Heart right ventricle (tissue), 16 donors: Measurements from ENCODE around the gene BAD. TPM values are rescaled to one million over a fixed set of nuclear protein-coding genes. Genes with fewer than 3 reads are reported as not detected.

Source experiments
- ATAC-seq, 8 donors: fragments of 200-7000 bp; cut with Tn5 transposase; one replicate each; pipeline ENCODE4 v1.9.1; 2020; ENCODE audit warnings: mild to moderate bottlenecking in 8 of 8, moderate library complexity in 8 of 8, moderate number of reproducible peaks in 1 of 8
- DNase-seq, 2 donors: peaks; one replicate each; pipeline ENCODE4 v3.0.0-alpha.2; 2020
- H3K27ac ChIP-seq, 10 donors: fragments of 200-600 bp; sonication (generic) in 2 of 10; one replicate each; pipeline versions ENCODE4 v1.5.0 to v1.8.0; 2020 to 2022; ENCODE audit warnings: mild to moderate bottlenecking in 3 of 10
- H3K27me3 ChIP-seq, 7 donors: fragments of 200-600 bp; one replicate each; pipeline ENCODE4 v1.8.0; 2021 to 2022; ENCODE audit warnings: mild to moderate bottlenecking in 2 of 7
- H3K36me3 ChIP-seq, 9 donors: fragments of 200-600 bp; sonication (generic) in 1 of 9; one replicate each; pipeline versions ENCODE4 v1.5.0 to v1.8.0; 2020 to 2022; ENCODE audit warnings: mild to moderate bottlenecking in 2 of 9
- H3K4me1 ChIP-seq, 9 donors: fragments of 200-600 bp; sonication (generic) in 1 of 9; one replicate each; pipeline versions ENCODE4 v1.5.0 to v1.8.0; 2020 to 2022; ENCODE audit warnings: mild to moderate bottlenecking in 4 of 9
- H3K4me3 ChIP-seq, 10 donors: fragments of 200-600 bp; sonication (generic) in 2 of 10; one replicate each; pipeline versions ENCODE4 v1.5.0 to v1.8.0; 2020 to 2022; ENCODE audit warnings: mild to moderate bottlenecking in 7 of 10, moderate library complexity in 2 of 10
- H3K9me3 ChIP-seq, 11 donors: fragments of 200-600 bp in 10 of 11; sonication (generic) in 2 of 11; one replicate each; pipeline versions ENCODE4 v1.5.0 to v1.8.0; 2013 to 2022; ENCODE audit warnings: mild to moderate bottlenecking in 2 of 11, control low read depth in 1 of 11, moderate library complexity in 1 of 11
- WGBS, 2 donors: extraction: QIAGEN DNeasy Blood & Tissue Kit; methylation state at CpG; one replicate each; pipeline ENCODE4 v1.1.7; 2013; ENCODE audit warnings: inconsistent platforms in 1 of 2; 5-methylcytosine and 5-hydroxymethylcytosine counted together
- intact Hi-C, 10 donors: fragments of 100-400 bp; cut with DNase I; formaldehyde crosslinking; loops; one replicate each; pipeline versions ENCODE4 v1.11.1 to v1.14.2; 2022
- polyA plus RNA-seq, 2 donors: library from polyadenylated mRNA; stranded (reverse); fragments of 200-250 nt; gene quantifications; one replicate each; pipeline ENCODE4 v1.2.3, GENCODE V29; 2013
- total RNA-seq, 10 donors: library from RNA; stranded (reverse); fragmentation: NEBNext Ultra II Directional in 3 of 10; extraction: Animal tissue kit (Norgen Biotek cat#: 25700) in 3 of 10; gene quantifications; one replicate each; pipeline versions ENCODE4 v1.2.1 to v1.2.4, GENCODE V29; 2021 to 2023
- TF ChIP-seq, protein P1 (sequence below), 9 donors: fragments of 200-600 bp; sonication (generic) in 2 of 9; IDR thresholded peaks; one replicate each; pipeline versions ENCODE4 v1.5.0 to v1.8.0; 2021 to 2022; ENCODE audit warnings: antibody characterized with exemption in 9 of 9, mild to moderate bottlenecking in 5 of 9, moderate library complexity in 1 of 9
- donor health status: Arrhythmogenic right ventricular cardiomyopathy.
- donor health status: ischemic (EF 13 %, LVEDD 7.1; RV severe dilation, severe dysfunction).
- donor health status: healthy with polysubstance abuse.
- donor health status: DM: no; HTN: yes; CAD: no.
- donor health status: DM: no; HTN: no; CAD: no.
- donor health status: ischemic (EF 25% LVEDD 6.9; RV normal size, moderate dysfunction).
- donor health status: ischemic (EF 25% LVEDD 5.7; RV mildly dilated, moderate dysfunction).
- donor health status: healthy.
- donor health status: DM: yes; HTN: yes; CAD: no.
- donor health status: Ischemic cardiomyopathy.
- donor health status: ischemic (EF 35%, LVEDD 5.7; RV mildly dilated, moderate dysfunction).
- donor health status: nonischemic (EF 11% LVEDD 7.7; RV severe dilation, severe dysfunction).
- donor health status: DM: yes; HTN: yes; CAD: no.
- donor health status: PGD.
- donor health status: ischemic (EF 29% LVEDD 5.4; RV normal size, mild dysfunction).
- donor health status: nonischemic (EF 23%, LVEDD 6.1; RV moderate dilation, normal function).

Gene BAD
- total and polyA plus RNA-seq, 12 donors = 40.7 to 106 (median 58.9) TPM

DNA sequence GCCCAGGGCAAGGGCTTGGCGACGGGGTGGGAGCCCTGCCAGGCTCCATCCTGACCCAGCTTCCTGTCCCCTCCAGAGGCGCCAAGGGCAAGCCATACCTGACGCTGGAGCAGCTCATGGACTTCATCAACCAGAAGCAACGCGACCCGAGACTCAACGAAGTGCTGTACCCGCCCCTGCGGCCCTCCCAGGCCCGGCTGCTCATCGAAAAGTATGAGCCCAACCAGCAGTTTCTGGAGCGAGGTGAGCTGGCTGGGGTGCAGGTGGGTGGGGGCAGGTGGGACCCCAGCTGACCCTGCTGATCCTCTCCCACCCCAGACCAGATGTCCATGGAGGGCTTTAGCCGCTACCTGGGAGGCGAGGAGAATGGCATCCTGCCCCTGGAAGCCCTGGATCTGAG, 28.2 kb downstream of the BAD start:
- no peaks in the 10 kb centered on the region for H3K9me3 ChIP-seq
- H3K36me3 ChIP-seq = peaks cover 0 to 72% (median 25%) of the 10 kb centered on the region in 9 donors
- TF ChIP-seq, protein P1, sequence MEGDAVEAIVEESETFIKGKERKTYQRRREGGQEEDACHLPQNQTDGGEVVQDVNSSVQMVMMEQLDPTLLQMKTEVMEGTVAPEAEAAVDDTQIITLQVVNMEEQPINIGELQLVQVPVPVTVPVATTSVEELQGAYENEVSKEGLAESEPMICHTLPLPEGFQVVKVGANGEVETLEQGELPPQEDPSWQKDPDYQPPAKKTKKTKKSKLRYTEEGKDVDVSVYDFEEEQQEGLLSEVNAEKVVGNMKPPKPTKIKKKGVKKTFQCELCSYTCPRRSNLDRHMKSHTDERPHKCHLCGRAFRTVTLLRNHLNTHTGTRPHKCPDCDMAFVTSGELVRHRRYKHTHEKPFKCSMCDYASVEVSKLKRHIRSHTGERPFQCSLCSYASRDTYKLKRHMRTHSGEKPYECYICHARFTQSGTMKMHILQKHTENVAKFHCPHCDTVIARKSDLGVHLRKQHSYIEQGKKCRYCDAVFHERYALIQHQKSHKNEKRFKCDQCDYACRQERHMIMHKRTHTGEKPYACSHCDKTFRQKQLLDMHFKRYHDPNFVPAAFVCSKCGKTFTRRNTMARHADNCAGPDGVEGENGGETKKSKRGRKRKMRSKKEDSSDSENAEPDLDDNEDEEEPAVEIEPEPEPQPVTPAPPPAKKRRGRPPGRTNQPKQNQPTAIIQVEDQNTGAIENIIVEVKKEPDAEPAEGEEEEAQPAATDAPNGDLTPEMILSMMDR (IDR thresholded peaks at IDR 0.05) = no peak
- DNase-seq = no peak
- peaks cover 0 to 28% (median 23%) of the 10 kb centered on the region in 9 donors for H3K4me1 ChIP-seq
- no peak overlapping the region for H3K27ac ChIP-seq
- H3K4me3 ChIP-seq = no peak overlapping the region
- H3K27me3 ChIP-seq = no peaks in the 10 kb centered on the region
- 81 to 90% methylated on average over 15 of the region's 15 CpGs for WGBS, 2 donors
- intact Hi-C loops = no loop called here
- ATAC-seq = no peak

DNA sequence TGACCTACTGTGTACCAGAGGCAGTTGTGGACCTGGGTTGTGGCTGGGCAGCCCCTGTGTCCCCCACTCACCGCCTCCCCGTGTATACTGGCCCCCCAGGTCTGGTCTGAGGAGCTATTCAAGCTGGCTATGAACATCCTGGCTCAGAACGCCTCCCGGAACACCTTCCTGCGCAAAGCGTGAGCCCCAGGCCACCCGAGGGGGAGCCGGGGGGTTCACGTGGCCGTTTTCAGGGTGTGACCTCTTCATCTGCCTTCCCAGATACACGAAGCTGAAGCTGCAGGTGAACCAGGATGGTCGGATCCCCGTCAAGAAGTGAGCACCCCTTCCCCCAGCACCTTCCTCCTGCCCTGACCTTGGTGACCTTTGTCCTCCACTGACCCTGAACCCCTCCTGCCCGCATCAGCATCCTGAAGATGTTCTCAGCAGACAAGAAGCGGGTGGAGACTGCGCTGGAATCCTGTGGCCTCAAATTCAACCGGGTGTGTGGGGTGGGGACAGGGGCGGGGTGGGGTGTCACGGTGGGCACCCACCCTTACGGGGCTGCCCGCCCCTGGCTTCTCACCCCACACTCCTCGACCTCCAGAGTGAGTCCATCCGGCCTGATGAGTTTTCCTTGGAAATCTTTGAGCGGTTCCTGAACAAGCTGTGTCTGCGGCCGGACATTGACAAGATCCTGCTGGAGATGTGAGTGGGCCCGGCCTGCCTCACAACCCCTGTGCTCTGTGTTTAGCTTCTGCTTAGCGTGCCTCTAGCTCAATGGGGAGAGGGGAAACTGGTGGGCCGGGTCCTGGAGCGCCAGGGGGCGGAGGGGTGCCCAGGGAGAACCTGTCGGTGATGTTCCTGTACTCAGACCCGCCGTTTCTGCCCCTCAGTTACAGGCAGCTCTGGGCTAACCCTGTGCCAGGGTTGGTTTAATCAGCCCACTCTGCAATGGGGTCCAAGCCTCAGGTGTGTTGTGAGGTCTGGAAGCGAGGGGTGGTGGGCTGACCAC, 29.0 kb downstream of the BAD start:
- ATAC-seq = no peak

DNA sequence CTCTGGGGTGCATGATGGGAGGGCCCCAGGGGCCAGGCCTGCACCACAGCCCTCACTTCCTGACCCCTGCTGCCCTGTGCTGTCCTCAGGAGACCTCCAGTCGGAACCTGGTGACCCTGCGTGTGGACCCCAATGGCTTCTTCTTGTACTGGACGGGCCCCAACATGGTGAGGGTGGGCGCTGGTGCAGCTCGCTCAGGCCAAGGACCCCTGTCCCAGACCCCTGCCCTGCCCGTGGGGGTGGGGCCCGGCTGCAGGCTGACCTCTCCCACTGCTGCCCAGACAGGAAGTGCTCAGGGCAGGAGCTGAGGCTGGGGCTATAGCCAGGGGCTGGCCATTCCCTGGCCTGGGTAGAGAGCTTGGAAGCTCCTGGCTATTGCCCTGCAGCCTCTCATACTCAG, 30.1 kb downstream of the BAD start:
- Histone ChIP-seq H3K27me3 (no peaks in the 10 kb centered on the region), H3K4me3 (no peak overlapping the region), H3K9me3 (no peaks in the 10 kb centered on the region), H3K4me1 (peaks cover 0 to 39% (median 31%) of the 10 kb centered on the region in 9 donors), H3K36me3 (peaks cover 0 to 52% (median 25%) of the 10 kb centered on the region in 9 donors), H3K27ac (no peak overlapping the region)
- ATAC-seq (no peak), DNase-seq (no peak)
- intact Hi-C loops = loop anchor here in 1 of 10 donors (5.0 kb wide), 1 partner anchor 48 kb away; the partner anchor contains the start of gene CATSPERZ
- 87 to 89% methylated on average over 7 of the region's 7 CpGs for WGBS, 2 donors
- TF ChIP-seq, protein P1 (IDR thresholded peaks at IDR 0.05) = no peak

More for the DNA sequence above, 29.0 kb downstream of the BAD start:
- peaks cover 0 to 36% (median 30%) of the 10 kb centered on the region in 9 donors for H3K4me1 ChIP-seq
- no peak overlapping the region for H3K27ac ChIP-seq
- H3K9me3 ChIP-seq = no peaks in the 10 kb centered on the region
- intact Hi-C loops = no loop called here
- DNase-seq = no peak
- WGBS, 2 donors = 88 to 91% methylated on average over 35 of the region's 35 CpGs
- peaks cover 0 to 63% (median 25%) of the 10 kb centered on the region in 9 donors for H3K36me3 ChIP-seq
- no peaks in the 10 kb centered on the region for H3K27me3 ChIP-seq
- H3K4me3 ChIP-seq = no peak overlapping the region
- TF ChIP-seq, protein P1 (IDR thresholded peaks at IDR 0.05) = no peak

DNA sequence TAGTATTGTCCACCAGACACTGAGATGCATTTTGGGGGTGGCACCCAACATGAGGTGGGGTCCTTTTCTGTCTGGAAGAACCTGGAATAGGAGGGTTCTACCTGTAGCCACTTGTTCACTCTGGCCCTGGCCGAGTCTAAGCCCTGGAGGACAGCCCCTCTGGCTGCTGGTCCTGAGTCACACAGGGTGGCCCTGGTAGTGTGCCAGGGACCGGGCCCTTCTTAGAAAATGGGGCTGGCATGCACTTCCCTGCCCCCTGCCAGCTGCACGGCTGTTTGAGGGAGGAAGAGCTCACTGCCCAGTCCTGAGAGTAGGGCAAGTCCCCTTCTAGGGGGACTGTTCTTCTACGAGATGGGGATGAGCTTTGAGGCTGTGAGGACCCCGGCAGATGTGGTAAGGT, 31.0 kb downstream of the BAD start:
- H3K4me1 ChIP-seq = peaks cover 0 to 39% (median 31%) of the 10 kb centered on the region in 9 donors
- intact Hi-C loops = loop anchor here in 3 of 10 donors (2.0 to 5.0 kb wide), 2 partner anchors 13 to 49 kb away; partner anchors contain the start of gene CATSPERZ (in 1 of the 3)
- TF ChIP-seq, protein P1 (IDR thresholded peaks at IDR 0.05) = no peak
- H3K27me3 ChIP-seq = no peaks in the 10 kb centered on the region
- ATAC-seq (peak in 3 of 8 donors; percentile 7 to 37 (median 14)), DNase-seq (no peak)
- no peak overlapping the region for H3K4me3 ChIP-seq
- 44 to 52% methylated on average over 5 of the region's 5 CpGs for WGBS, 2 donors
- peak overlapping the region in 2 of 10 donors; percentile 5 to 85 for H3K27ac ChIP-seq
- peaks cover 0 to 44% (median 21%) of the 10 kb centered on the region in 9 donors for H3K36me3 ChIP-seq
- H3K9me3 ChIP-seq = no peaks in the 10 kb centered on the region
